ENCODE results near the gene LRRC8A.
"Not testable (repeated sequence)": the region's sequence is repeated elsewhere in the genome, so short reads cannot be mapped to it uniquely, and the experiment has no call there.

LRRC8A gene

GRCh38 chr9:128870128-128870940, 11.6 kb upstream of the LRRC8A start:
- no peak for DNase-seq (ENCODE audit: low spot score)

DNA sequence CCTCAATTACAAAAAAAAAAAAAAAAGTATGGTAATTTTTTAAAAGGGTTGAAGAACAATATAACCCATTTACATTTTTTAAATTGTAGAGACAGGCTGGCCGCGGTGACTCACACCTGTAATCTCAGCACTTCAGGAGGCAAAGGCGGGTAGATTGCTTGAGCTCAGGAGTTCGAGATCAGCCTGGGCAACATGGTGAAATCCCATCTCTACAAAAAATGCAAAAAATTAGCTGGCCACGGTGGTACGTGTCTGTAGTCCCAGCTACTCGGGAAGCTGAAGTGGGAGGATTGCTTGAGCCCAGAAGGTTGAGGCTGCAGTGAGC, 11.0 kb upstream of the LRRC8A start:
- not testable (repeated sequence) for DNase-seq (ENCODE audit: low spot score)

- DNase-seq (ENCODE audit: low spot score), result no peak
These were observed 4.1 kb upstream of the LRRC8A start for GRCh38 chr9:128877852-128878251.

GRCh38 chr9:128882677-128883603, 1.0 kb downstream of the LRRC8A start:
- peak; percentile 37 for DNase-seq (ENCODE audit: low spot score)

DNA sequence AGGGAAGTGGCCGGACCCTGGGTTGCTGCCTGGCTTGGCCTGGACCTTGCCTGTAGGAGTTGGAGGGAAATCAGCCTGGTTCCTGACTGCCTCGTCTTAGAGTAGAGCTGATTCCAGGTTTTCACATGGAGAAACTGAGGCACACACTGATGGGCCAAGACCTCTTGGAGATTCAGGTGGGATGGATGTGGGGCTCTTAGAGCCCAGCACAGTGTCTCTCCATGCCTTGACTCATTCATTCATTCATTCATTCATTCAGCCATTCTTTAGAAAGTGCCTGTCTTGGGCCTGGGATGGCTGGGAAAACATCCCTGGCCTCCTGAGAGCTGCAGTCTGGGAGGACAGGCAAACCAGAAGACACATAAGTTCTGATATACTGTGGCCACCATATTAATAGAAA, 2.2 kb downstream of the LRRC8A start:
- DNase-seq (ENCODE audit: low spot score), result no peak

DNA sequence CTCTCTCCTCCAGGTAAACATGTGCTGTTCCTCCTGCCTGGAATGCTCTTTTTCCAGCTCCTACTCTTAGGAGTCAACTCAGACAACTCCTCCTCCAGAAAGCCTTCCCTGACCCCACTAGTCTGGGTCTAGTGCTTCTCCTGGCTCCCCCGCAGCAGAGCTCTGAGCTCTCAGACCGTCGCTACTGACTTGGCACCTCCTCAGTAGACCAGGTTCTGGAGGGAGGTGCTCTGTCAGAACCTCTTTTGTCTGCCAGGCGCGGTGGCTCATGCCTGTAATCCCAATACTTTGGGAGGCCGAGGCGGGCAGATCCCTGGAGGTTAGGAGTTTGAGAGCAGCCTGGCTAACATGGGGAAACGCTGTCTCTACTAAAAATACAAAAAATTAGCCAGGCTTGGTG, 3.4 kb downstream of the LRRC8A start:
- DNase-seq (ENCODE audit: low spot score), result no peak

- no peak for DNase-seq (ENCODE audit: low spot score)
These were observed 3.9 kb downstream of the LRRC8A start for GRCh38 chr9:128885798-128886197.

DNA sequence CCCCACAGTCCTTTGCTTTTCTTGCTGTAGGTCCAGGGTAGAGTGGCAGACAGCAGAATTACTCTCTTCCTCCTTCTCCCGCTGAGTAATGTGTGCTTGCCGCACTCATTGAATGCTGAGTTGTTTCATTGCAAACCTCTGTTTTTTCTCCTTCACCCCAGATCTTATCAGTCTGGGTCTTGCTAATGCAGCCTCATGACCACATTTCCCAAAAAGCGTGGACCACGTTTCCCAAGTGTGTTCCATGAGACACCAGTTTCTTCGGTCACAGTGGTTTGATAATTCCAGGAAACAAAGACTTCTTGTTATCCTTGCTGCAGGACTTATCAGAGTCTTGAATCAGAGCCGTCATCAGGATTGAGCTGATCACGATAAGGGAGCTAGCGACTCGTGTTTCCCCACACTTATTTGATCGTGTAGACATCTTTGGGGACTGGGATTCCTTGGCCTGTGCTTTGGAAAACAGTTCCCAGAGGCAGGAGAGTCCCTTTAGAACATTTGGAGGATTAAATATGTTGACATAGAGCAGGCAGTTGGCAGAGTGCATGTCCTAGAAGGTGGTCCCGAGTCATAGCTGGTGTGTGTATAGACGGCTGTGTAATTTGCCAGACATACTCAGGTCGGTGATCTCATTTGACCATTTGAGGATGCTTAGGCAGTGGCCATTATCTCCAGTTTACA, 4.4 kb downstream of the LRRC8A start:
- no peak for DNase-seq (ENCODE audit: low spot score)

GRCh38 chr9:128887049-128887448, 5.1 kb downstream of the LRRC8A start:
- no peak for DNase-seq (ENCODE audit: low spot score)

- no peak for DNase-seq (ENCODE audit: low spot score)
These were observed 6.0 kb downstream of the LRRC8A start for GRCh38 chr9:128887914-128888350.

GRCh38 chr9:128891321-128892220, 9.6 kb downstream of the LRRC8A start:
- no peak for DNase-seq (ENCODE audit: low spot score)

DNA sequence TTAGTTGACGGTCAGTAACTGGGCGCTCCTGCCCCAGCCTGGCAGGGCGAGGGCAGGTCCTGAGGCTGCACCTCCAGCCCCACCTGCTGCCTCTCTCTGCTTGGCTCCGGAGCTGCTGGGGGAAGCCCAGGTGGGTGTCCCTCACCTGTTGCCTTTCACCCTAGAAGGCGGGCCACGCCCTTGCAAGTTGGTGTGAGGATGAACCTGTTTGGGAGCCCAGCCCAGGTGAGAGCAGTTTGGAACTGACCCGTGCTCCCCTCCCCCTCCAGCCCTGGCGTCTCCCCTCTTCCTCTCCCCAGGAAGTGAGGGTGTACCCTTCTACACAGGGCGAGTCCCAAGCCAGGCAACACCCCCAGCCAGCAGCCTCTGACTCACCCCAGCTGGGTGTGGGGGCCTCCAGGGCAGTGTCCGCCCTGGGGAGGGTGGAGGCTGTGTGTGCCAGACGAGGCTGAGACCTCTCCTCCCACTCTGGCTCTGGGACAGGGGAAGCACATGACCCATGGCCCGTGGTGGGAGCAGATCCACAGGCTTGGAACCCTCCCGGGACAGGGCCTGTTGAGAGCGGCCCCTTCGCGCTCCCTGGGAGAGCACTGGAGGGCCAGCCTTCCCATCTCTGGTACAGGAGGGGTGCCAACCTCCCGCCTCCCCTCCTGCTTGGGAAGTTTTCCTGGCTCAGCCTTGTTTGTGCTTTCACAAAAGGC, 10.4 kb downstream of the LRRC8A start:
- peak; percentile 81 for DNase-seq (ENCODE audit: low spot score)

GRCh38 chr9:128893354-128893753, 11.4 kb downstream of the LRRC8A start:
- no peak for DNase-seq (ENCODE audit: low spot score)

GRCh38 chr9:128894764-128895163, 12.8 kb downstream of the LRRC8A start:
- no peak for DNase-seq (ENCODE audit: low spot score)

GRCh38 chr9:128895556-128895955, 13.6 kb downstream of the LRRC8A start:
- no peak for DNase-seq (ENCODE audit: low spot score)

- no peak for DNase-seq (ENCODE audit: low spot score)
These were observed 16.4 kb downstream of the LRRC8A start for GRCh38 chr9:128898382-128898781.

- no peak for DNase-seq (ENCODE audit: low spot score)
These were observed 17.1 kb downstream of the LRRC8A start for GRCh38 chr9:128898845-128899565.

- peak; percentile 54 for DNase-seq (ENCODE audit: low spot score)
These were observed 17.8 kb downstream of the LRRC8A start for GRCh38 chr9:128899566-128900322.

- DNase-seq (ENCODE audit: low spot score), result no peak
These were observed 19.4 kb downstream of the LRRC8A start for GRCh38 chr9:128901379-128901778.
